Right lobe of liver (tissue), 4 donors: ENCODE measurements around the gene TRIM58.

Experiments
- POLR2A ChIP-seq: fragments of 450-650 bp; IDR thresholded peaks from one replicate; pipeline ENCODE4 v1.6.1; 2017; ENCODE audit warnings: antibody characterized with exemption, mild to moderate bottlenecking
- TF ChIP-seq, protein P1 (sequence below), 4 donors: fragments of 200-600 bp in 3 of 4; fragments of 450-650 bp in 1 of 4; IDR thresholded peaks; one replicate each; pipeline versions ENCODE4 v1.5.1 to v1.8.0; 2016 to 2022; ENCODE audit warnings: antibody characterized with exemption in 4 of 4, mild to moderate bottlenecking in 2 of 4
- donor health status: DM: no; HTN: no; CAD: no.
- donor health status: DM: no; HTN: no; CAD: no.
- donor health status: DM: no; HTN: yes; CAD: no.

DNA sequence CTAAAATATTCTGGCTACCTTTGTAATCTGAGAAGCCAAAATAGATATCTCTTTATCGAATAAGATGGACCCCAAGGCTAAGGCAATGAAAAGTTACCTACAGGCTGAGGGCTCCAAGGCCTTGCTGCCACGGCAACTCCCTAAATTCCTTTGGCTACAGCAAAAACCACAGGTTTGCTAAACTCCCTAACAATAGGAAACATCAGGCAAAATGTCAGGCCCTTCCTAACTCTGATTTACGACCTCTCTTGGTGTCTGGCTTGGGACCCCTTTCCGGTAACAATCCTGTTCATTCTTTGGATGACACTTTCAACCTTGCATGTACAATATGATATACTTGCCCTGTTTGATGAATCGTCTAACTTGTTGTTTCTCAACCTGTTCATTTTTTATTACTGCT, 51.8 kb downstream of the TRIM58 start:
- TF ChIP-seq, protein P1, sequence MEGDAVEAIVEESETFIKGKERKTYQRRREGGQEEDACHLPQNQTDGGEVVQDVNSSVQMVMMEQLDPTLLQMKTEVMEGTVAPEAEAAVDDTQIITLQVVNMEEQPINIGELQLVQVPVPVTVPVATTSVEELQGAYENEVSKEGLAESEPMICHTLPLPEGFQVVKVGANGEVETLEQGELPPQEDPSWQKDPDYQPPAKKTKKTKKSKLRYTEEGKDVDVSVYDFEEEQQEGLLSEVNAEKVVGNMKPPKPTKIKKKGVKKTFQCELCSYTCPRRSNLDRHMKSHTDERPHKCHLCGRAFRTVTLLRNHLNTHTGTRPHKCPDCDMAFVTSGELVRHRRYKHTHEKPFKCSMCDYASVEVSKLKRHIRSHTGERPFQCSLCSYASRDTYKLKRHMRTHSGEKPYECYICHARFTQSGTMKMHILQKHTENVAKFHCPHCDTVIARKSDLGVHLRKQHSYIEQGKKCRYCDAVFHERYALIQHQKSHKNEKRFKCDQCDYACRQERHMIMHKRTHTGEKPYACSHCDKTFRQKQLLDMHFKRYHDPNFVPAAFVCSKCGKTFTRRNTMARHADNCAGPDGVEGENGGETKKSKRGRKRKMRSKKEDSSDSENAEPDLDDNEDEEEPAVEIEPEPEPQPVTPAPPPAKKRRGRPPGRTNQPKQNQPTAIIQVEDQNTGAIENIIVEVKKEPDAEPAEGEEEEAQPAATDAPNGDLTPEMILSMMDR (IDR thresholded peaks at IDR 0.05), result no peak
- TF ChIP-seq POLR2A, result no peak
